ENCODE results near the gene PKNOX2. TPM values are rescaled to one million over a fixed set of nuclear protein-coding genes. Genes with fewer than 3 reads are reported as not detected.
A peak's percentile ranks its signal among the peaks of the same experiment; 100 is the strongest.

The PKNOX2 gene
- total RNA-seq, 1 experiment from 2014 or later = 3.7 TPM

DNA sequence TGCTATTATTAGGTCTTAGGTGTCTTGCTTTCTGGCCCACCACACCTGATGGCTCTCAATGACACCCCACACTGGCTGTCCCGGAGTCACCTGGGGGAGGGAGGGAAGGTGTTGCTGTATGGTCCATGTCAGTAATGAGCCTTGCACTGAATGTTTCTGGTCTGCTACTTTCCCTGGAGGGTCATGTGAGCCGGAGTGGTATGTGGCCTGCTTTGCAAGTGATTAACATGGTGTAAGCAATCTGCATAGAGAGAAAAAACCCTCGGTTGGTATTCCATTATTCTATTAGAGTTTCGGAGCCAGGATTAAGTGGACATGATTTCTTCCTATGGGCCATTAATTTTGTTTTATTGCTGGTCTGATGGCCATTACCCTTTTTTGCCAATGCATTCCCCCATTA, 63.9 kb downstream of the PKNOX2 start:
- Mint-ChIP-seq H3K4me1 (peaks cover 58% of the 10 kb centered on the region), H3K9me3 (no peaks in the 10 kb centered on the region), H3K4me3 (peak overlapping the region; percentile 12; the same call in 1 of the 2 replicates), H3K27ac (peak overlapping the region; percentile 68; the same call in 1 of the 2 replicates), H3K36me3 (no peaks in the 10 kb centered on the region), H3K27me3 (ENCODE audit: low read depth) (peaks cover 4% of the 10 kb centered on the region; the same call in 1 of the 2 replicates)
- ChIA-PET POLR2A (no interaction called here), CTCF (interaction anchor here (0.7 to 1.9 kb wide), 6 partner anchors 29 to 176 kb away, joined by 3 to 7 read pairs (median 3); no protein-coding TSS in a partner anchor)
- TF ChIP-seq, protein P1, sequence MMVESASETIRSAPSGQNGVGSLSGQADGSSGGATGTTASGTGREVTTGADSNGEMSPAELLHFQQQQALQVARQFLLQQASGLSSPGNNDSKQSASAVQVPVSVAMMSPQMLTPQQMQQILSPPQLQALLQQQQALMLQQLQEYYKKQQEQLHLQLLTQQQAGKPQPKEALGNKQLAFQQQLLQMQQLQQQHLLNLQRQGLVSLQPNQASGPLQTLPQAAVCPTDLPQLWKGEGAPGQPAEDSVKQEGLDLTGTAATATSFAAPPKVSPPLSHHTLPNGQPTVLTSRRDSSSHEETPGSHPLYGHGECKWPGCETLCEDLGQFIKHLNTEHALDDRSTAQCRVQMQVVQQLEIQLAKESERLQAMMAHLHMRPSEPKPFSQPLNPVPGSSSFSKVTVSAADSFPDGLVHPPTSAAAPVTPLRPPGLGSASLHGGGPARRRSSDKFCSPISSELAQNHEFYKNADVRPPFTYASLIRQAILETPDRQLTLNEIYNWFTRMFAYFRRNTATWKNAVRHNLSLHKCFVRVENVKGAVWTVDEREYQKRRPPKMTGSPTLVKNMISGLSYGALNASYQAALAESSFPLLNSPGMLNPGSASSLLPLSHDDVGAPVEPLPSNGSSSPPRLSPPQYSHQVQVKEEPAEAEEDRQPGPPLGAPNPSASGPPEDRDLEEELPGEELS (CRISPR knock-in tag; IDR thresholded peaks at IDR 0.05) = no peak
- TF ChIP-seq TEAD1 (CRISPR knock-in tag; IDR thresholded peaks at IDR 0.05) (no peak), TCF7 (CRISPR knock-in tag; IDR thresholded peaks at IDR 0.05; ENCODE audit: low read depth) (no peak), ZNF416 (CRISPR knock-in tag; IDR thresholded peaks at IDR 0.05) (no peak), ZNF121 (CRISPR knock-in tag; IDR thresholded peaks at IDR 0.05) (peak; percentile 79), CBFB (CRISPR knock-in tag; IDR thresholded peaks at IDR 0.05; ENCODE audit: low read depth) (no peak)
- TF ChIP-seq, protein P2, sequence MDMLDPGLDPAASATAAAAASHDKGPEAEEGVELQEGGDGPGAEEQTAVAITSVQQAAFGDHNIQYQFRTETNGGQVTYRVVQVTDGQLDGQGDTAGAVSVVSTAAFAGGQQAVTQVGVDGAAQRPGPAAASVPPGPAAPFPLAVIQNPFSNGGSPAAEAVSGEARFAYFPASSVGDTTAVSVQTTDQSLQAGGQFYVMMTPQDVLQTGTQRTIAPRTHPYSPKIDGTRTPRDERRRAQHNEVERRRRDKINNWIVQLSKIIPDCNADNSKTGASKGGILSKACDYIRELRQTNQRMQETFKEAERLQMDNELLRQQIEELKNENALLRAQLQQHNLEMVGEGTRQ (CRISPR knock-in tag; IDR thresholded peaks at IDR 0.05) = peak; percentile 64
- TF ChIP-seq, protein P3, sequence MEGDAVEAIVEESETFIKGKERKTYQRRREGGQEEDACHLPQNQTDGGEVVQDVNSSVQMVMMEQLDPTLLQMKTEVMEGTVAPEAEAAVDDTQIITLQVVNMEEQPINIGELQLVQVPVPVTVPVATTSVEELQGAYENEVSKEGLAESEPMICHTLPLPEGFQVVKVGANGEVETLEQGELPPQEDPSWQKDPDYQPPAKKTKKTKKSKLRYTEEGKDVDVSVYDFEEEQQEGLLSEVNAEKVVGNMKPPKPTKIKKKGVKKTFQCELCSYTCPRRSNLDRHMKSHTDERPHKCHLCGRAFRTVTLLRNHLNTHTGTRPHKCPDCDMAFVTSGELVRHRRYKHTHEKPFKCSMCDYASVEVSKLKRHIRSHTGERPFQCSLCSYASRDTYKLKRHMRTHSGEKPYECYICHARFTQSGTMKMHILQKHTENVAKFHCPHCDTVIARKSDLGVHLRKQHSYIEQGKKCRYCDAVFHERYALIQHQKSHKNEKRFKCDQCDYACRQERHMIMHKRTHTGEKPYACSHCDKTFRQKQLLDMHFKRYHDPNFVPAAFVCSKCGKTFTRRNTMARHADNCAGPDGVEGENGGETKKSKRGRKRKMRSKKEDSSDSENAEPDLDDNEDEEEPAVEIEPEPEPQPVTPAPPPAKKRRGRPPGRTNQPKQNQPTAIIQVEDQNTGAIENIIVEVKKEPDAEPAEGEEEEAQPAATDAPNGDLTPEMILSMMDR (IDR thresholded peaks at IDR 0.05) = no peak
- TF ChIP-seq, protein P4, sequence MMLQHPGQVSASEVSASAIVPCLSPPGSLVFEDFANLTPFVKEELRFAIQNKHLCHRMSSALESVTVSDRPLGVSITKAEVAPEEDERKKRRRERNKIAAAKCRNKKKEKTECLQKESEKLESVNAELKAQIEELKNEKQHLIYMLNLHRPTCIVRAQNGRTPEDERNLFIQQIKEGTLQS (CRISPR knock-in tag; conservative IDR thresholded peaks at IDR 0.05) = no peak
- TF ChIP-seq, protein P5, sequence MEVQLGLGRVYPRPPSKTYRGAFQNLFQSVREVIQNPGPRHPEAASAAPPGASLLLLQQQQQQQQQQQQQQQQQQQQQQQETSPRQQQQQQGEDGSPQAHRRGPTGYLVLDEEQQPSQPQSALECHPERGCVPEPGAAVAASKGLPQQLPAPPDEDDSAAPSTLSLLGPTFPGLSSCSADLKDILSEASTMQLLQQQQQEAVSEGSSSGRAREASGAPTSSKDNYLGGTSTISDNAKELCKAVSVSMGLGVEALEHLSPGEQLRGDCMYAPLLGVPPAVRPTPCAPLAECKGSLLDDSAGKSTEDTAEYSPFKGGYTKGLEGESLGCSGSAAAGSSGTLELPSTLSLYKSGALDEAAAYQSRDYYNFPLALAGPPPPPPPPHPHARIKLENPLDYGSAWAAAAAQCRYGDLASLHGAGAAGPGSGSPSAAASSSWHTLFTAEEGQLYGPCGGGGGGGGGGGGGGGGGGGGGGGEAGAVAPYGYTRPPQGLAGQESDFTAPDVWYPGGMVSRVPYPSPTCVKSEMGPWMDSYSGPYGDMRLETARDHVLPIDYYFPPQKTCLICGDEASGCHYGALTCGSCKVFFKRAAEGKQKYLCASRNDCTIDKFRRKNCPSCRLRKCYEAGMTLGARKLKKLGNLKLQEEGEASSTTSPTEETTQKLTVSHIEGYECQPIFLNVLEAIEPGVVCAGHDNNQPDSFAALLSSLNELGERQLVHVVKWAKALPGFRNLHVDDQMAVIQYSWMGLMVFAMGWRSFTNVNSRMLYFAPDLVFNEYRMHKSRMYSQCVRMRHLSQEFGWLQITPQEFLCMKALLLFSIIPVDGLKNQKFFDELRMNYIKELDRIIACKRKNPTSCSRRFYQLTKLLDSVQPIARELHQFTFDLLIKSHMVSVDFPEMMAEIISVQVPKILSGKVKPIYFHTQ (CRISPR knock-in tag; IDR thresholded peaks at IDR 0.05) = no peak
- TF ChIP-seq, protein P6, sequence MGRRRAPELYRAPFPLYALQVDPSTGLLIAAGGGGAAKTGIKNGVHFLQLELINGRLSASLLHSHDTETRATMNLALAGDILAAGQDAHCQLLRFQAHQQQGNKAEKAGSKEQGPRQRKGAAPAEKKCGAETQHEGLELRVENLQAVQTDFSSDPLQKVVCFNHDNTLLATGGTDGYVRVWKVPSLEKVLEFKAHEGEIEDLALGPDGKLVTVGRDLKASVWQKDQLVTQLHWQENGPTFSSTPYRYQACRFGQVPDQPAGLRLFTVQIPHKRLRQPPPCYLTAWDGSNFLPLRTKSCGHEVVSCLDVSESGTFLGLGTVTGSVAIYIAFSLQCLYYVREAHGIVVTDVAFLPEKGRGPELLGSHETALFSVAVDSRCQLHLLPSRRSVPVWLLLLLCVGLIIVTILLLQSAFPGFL (CRISPR knock-in tag; IDR thresholded peaks at IDR 0.05; ENCODE audit: borderline replicate concordance) = no peak
- TF ChIP-seq, protein P7, sequence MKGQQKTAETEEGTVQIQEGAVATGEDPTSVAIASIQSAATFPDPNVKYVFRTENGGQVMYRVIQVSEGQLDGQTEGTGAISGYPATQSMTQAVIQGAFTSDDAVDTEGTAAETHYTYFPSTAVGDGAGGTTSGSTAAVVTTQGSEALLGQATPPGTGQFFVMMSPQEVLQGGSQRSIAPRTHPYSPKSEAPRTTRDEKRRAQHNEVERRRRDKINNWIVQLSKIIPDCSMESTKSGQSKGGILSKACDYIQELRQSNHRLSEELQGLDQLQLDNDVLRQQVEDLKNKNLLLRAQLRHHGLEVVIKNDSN (CRISPR knock-in tag; IDR thresholded peaks at IDR 0.05) = peak; percentile 51; the same call in 1 of the 2 replicates
- TF ChIP-seq, protein P8, sequence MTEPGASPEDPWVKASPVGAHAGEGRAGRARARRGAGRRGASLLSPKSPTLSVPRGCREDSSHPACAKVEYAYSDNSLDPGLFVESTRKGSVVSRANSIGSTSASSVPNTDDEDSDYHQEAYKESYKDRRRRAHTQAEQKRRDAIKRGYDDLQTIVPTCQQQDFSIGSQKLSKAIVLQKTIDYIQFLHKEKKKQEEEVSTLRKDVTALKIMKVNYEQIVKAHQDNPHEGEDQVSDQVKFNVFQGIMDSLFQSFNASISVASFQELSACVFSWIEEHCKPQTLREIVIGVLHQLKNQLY (CRISPR knock-in tag; IDR thresholded peaks at IDR 0.05) = no peak
- ATAC-seq (peak; percentile 67), DNase-seq (ENCODE audit: low spot score) (no peak)

DNA sequence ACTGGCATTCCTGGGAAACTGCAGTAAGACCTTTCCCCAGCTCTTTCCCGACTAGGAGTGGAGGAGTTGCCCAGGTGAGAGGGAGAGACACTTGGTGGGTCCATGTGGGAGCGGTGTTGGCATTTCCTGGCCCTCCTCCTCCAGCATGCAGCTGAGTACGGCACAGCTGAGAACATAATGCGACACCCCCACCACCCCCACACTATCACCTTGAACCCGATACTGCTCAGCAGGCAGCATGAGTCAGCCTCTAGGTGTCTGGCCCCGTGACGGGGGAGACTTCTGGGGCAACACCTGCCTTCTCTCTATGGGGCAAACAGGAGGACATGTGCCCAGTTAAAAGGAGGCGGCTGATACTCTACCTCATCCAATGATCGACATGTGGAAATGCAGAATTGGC, 64.4 kb downstream of the PKNOX2 start:
- Mint-ChIP-seq H3K36me3 (no peaks in the 10 kb centered on the region), H3K27ac (peak overlapping the region; percentile 68), H3K4me1 (peaks cover 55% of the 10 kb centered on the region), H3K9me3 (no peaks in the 10 kb centered on the region), H3K27me3 (ENCODE audit: low read depth) (no peaks in the 10 kb centered on the region; the same call in 1 of the 2 replicates), H3K4me3 (no peak overlapping the region; the same call in 1 of the 2 replicates)
- DNase-seq (ENCODE audit: low spot score) (no peak), ATAC-seq (peak; percentile 31)
- ChIA-PET CTCF (interaction anchor here (0.7 to 1.9 kb wide), 4 partner anchors 29 to 175 kb away, joined by 3 to 7 read pairs (median 4); no protein-coding TSS in a partner anchor), POLR2A (no interaction called here)
- TF ChIP-seq NFE2L1 (CRISPR knock-in tag; IDR thresholded peaks at IDR 0.05) (peak; percentile 82), ZNF423 (CRISPR knock-in tag; IDR thresholded peaks at IDR 0.05) (0 out of 2 replicates have a peak, but pooled peaks have one; percentile 11)
- TF ChIP-seq, protein P2 (CRISPR knock-in tag; IDR thresholded peaks at IDR 0.05) = no peak

Data from WTC11 (cell line).